GM13976 (cell line): Measurements from ENCODE around the gene BMS1.
"Not testable (repeated sequence)": the region's sequence is repeated elsewhere in the genome, so short reads cannot be mapped to it uniquely, and the experiment has no call there.

ENCODE experiments used
- DNase-seq: peaks from one replicate; pipeline ENCODE4 v3.0.0; 2012; ENCODE audit warnings: low spot score
- in situ Hi-C: fragments of 300-500 bp; cut with MboI; formaldehyde crosslinking; loops from one replicate; pipeline ENCODE4 v1.12.0; 2022; ENCODE audit warnings: low sequenced_read_pairs, mixed read lengths, inconsistent platforms; ENCODE audit not compliant: unreplicated experiment
- TF ChIP-seq, protein P1 (sequence below): IDR thresholded peaks from 2 replicates; pipeline ENCODE4 v1.5.1; 2012; ENCODE audit warnings: borderline replicate concordance, mild to moderate bottlenecking; ENCODE audit not compliant: insufficient read depth; ENCODE audit errors: extremely low read depth, missing control alignments, control extremely low read depth

The BMS1 gene

DNA sequence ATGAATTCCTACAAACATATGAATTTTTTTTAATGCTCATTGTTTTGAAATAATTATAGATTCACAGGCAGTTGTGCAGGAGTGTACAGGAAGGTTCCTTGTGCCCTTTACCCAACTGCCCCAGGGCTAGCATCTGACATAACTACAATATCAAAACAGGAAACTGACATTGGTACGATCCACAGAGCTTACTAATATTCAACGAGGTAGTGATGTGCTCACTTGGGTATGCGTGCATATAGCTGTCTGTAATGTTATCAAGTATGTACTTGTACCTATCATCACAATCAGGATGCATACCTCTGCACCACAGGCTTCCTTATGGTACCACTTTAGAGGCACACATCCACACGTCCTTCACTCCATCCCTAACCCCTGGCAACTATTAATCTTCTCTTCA is 68.3 kb downstream of the BMS1 start:
- in situ Hi-C loops, result no loop called here
- no peak for DNase-seq
- TF ChIP-seq, protein P1, sequence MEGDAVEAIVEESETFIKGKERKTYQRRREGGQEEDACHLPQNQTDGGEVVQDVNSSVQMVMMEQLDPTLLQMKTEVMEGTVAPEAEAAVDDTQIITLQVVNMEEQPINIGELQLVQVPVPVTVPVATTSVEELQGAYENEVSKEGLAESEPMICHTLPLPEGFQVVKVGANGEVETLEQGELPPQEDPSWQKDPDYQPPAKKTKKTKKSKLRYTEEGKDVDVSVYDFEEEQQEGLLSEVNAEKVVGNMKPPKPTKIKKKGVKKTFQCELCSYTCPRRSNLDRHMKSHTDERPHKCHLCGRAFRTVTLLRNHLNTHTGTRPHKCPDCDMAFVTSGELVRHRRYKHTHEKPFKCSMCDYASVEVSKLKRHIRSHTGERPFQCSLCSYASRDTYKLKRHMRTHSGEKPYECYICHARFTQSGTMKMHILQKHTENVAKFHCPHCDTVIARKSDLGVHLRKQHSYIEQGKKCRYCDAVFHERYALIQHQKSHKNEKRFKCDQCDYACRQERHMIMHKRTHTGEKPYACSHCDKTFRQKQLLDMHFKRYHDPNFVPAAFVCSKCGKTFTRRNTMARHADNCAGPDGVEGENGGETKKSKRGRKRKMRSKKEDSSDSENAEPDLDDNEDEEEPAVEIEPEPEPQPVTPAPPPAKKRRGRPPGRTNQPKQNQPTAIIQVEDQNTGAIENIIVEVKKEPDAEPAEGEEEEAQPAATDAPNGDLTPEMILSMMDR, result no peak

DNA sequence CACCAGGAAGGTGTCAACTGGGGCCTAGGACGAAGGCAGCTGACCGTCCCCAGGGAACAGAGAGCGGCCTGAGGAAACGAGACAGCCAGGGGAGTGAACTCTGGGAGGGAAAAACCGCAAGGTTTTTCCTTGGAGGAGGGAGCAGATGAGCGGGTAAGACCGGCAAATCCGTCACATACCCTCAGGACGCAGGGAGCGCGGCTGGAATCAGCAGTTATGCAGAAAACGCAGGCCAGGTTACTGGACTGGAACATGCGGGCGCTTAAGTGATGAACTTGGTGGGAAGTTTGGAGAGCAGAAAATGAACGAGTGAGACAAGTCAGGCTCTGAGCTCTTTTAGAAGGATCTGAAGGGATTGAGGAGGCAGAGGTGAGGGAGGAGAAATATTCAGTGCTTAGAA is 76.7 kb downstream of the BMS1 start:
- no peak for DNase-seq
- in situ Hi-C loops, result no loop called here
- TF ChIP-seq, protein P1, result no peak

DNA sequence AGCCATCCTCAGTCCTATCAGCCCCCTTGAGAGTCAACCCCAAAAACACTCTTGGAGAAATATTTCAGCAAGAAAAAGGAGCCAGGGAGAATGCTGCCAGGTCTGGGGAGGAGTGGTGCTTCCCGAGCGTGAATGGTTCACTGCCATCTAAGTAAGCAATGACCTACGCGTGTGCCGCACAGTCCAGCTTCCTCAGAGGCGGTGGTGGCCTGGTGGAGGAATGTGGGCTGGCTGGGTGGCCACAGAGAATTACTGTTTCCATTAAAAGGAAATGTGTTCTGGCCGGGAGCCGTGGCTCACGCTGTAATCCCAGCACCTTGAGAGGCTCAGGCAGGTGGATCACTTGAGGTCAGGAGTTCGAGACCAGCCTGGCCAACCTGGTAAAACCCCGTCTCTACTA is 77.4 kb downstream of the BMS1 start:
- DNase-seq, in situ Hi-C loops: not testable (repeated sequence)

DNA sequence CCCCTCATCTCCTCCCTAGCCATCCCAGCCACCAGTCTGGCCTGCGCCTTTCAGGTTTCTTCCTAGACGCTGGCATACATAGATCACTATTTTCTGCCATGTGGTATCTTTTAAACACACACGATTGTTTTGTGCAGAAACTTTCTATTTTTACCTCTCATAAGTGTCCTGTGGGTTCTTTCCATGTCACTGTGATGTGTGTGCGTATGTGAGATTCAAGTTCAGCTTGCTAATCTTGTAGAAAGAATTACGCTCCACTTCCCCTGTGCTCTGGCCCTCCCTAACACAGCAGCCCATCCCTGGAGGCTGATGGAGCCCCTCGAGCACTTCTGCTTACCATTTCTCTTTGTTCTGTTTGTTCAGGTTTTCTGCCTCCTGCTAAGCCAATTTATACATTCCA is 80.2 kb downstream of the BMS1 start:
- DNase-seq, in situ Hi-C loops: not testable (repeated sequence)

DNA sequence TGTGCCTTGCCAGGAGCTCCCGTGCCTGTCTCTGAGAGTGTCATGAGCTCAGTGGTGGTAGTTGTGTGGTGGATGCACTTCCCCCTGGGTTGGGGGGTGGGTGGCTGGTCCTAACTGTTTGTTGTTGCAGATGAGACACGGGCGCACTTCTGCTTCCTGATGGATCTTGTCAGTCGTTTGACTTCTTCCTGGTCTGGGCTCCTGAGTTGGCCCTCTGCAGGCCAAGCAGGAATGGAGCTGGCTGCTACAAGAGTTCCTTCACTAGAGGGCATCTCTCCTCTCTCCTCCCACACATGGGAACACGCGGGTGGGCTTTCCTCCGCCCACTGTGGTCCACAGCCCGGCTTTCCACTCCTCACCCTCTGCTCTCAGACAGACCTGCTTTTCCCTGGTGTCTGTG is 82.0 kb downstream of the BMS1 start:
- TF ChIP-seq, protein P1, result no peak
- DNase-seq, result no peak
- in situ Hi-C loops, result no loop called here

DNA sequence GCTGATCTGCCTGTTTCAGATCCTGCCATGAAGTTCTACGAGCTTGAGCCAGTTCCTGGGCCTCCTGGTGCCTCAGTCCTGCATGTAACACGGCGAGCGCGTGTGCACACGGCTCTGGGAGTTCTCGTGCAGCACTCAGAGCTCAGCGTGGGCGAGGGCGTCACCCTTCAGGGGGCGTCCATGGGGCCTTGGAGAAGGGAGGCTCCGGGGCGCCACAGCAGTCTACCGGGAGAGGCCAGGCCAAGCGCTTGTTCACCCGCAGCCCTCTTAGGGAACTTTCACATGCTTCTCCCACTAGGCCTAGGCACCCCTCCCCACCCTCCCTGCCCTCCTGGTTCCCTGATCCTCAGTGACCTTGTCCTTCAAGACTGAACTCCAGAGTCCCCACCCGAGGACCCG is 83.1 kb downstream of the BMS1 start:
- TF ChIP-seq, protein P1, result no peak
- in situ Hi-C loops, result no loop called here
- no peak for DNase-seq

DNA sequence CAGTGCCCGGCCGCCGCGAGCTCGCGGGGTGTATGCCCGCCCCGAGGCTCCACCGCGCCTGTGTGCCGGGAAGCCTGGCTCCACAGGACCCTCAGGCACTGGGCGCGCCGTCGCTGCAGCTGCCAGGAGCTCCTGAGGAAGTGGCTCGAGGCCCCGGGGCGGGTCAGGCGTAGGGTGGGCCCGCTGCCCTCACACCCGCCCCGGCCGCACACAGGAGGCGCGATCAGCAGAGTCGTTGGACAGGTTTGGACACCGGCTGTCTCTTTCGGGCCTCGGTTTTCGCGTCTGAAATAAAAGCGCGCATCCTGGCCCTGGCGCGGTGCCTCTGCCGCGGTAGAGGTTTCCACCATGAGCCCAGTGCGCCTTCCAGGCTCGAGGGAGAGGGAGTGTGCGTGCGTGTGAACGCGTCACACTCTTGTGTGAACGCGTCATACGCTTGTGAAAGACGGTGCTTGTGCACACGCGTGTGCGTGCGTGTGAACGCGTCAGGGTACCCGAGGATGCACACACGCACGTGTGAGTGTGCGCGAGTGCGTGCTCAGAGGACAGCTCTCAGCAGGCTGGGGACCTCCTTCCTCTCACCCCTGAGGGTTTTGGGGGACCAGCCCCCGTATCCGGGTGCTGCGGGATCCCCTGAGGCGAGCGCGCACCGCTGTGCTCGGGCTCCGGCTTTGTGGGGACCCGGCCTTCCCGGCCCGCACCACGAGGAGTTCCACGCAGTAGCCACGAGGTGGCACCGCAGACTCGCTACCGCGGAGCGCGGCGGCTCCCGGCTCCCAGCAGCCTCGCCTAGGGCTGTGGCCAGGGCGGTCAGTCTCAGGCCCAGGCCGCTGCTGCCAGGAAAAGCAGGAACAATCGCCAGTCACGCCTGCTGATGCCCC is 83.8 kb downstream of the BMS1 start:
- TF ChIP-seq, protein P1, result peak; percentile 53
- in situ Hi-C loops, result no loop called here

More for the DNA sequence above, 83.8 kb downstream of the BMS1 start:
- peak; percentile 73 for DNase-seq
